ENCODE measurements around the gene SERPINB1.

Gene SERPINB1

DNA sequence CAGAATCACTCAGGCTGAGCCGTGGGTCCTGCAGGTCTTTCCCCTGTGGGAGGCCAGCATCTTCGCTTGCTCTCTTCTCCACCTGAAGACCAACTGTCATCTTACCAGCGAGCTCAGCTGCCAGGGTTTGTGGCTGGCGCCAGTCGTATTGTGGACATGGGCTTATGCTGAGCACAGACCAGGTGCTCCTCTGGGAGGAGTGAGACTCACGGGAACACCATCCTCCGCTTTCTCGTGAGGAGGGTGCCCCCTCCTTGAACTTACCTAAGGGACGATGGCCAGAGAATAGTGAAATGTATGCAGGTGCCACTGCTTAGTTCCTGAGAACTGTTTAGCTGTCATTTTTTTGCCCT lies 59.3 kb downstream of the SERPINB1 start:
- TF ChIP-seq, protein P1, sequence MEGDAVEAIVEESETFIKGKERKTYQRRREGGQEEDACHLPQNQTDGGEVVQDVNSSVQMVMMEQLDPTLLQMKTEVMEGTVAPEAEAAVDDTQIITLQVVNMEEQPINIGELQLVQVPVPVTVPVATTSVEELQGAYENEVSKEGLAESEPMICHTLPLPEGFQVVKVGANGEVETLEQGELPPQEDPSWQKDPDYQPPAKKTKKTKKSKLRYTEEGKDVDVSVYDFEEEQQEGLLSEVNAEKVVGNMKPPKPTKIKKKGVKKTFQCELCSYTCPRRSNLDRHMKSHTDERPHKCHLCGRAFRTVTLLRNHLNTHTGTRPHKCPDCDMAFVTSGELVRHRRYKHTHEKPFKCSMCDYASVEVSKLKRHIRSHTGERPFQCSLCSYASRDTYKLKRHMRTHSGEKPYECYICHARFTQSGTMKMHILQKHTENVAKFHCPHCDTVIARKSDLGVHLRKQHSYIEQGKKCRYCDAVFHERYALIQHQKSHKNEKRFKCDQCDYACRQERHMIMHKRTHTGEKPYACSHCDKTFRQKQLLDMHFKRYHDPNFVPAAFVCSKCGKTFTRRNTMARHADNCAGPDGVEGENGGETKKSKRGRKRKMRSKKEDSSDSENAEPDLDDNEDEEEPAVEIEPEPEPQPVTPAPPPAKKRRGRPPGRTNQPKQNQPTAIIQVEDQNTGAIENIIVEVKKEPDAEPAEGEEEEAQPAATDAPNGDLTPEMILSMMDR (IDR thresholded peaks at IDR 0.05; ENCODE audit: low read depth, low read length) = no peak
- no peak overlapping the region for H3K4me3 ChIP-seq (ENCODE audit: low read depth, low read length)
- no peak for DNase-seq (ENCODE audit: low read depth, low spot score)
- in situ Hi-C loops (cut with HindIII; ENCODE audit: low sequenced_read_pairs) = no loop called here

All from astrocyte of the spinal cord (primary cell).